ENCODE data around the gene NAB2.
"Not testable (repeated sequence)": the region's sequence is repeated elsewhere in the genome, so short reads cannot be mapped to it uniquely, and the experiment has no call there.

Gene NAB2

GRCh38 chr12:57088354-57089270 is at the start of gene NAB2:
Gene NAB2 (plus strand): TSS chr12:57089114. CDS start chr12:57089272, 158 bp downstream.
- DNase-seq (ENCODE audit: low read depth), result peak; percentile 86

- no peak for DNase-seq (ENCODE audit: low read depth)
Measured at GRCh38 chr12:57040211-57040610, 48.7 kb upstream of the NAB2 start.

GRCh38 chr12:57040750-57041149 is 48.2 kb upstream of the NAB2 start:
- no peak for DNase-seq (ENCODE audit: low read depth)

- no peak for DNase-seq (ENCODE audit: low read depth)
Measured at GRCh38 chr12:57042695-57043094, 46.2 kb upstream of the NAB2 start.

- no peak for DNase-seq (ENCODE audit: low read depth)
Measured at GRCh38 chr12:57044468-57044867, 44.4 kb upstream of the NAB2 start.

- no peak for DNase-seq (ENCODE audit: low read depth)
Measured at GRCh38 chr12:57044889-57045288, 44.0 kb upstream of the NAB2 start.

- no peak for DNase-seq (ENCODE audit: low read depth)
Measured at GRCh38 chr12:57046086-57046791, 42.7 kb upstream of the NAB2 start.

- no peak for DNase-seq (ENCODE audit: low read depth)
Measured at GRCh38 chr12:57046947-57047890, 41.7 kb upstream of the NAB2 start.

- no peak for DNase-seq (ENCODE audit: low read depth)
Measured at GRCh38 chr12:57047981-57048380, 40.9 kb upstream of the NAB2 start.

GRCh38 chr12:57048423-57049118 is 40.3 kb upstream of the NAB2 start:
- no peak for DNase-seq (ENCODE audit: low read depth)

GRCh38 chr12:57049119-57049446 is 39.8 kb upstream of the NAB2 start:
- DNase-seq (ENCODE audit: low read depth), result no peak

GRCh38 chr12:57049890-57050289 is 39.0 kb upstream of the NAB2 start, which contains the start of gene MYO1A:
Gene MYO1A (minus strand): TSS chr12:57050129. CDS start chr12:57048323, 1,806 bp downstream.
- DNase-seq (ENCODE audit: low read depth), result no peak

GRCh38 chr12:57051011-57051410 is 37.9 kb upstream of the NAB2 start:
- no peak for DNase-seq (ENCODE audit: low read depth)

GRCh38 chr12:57053146-57053545 is 35.8 kb upstream of the NAB2 start:
- DNase-seq (ENCODE audit: low read depth), result not testable (repeated sequence)

- not testable (repeated sequence) for DNase-seq (ENCODE audit: low read depth)
Measured at GRCh38 chr12:57053901-57054300, 35.0 kb upstream of the NAB2 start.

GRCh38 chr12:57055824-57056223 is 33.1 kb upstream of the NAB2 start:
- DNase-seq (ENCODE audit: low read depth), result no peak

GRCh38 chr12:57057067-57057751 is 31.7 kb upstream of the NAB2 start:
- DNase-seq (ENCODE audit: low read depth), result no peak

GRCh38 chr12:57058454-57058853 is 30.5 kb upstream of the NAB2 start:
- no peak for DNase-seq (ENCODE audit: low read depth)

- DNase-seq (ENCODE audit: low read depth), result peak; percentile 67
Measured at GRCh38 chr12:57063991-57064685, 24.8 kb upstream of the NAB2 start.

GRCh38 chr12:57066245-57066644 is 22.7 kb upstream of the NAB2 start:
- DNase-seq (ENCODE audit: low read depth), result no peak

Measured in stimulated activated CD4-positive, alpha-beta T cell treated with anti-CD3 and anti-CD28 coated beads, Interleukin-2, amount 100 ng/mL, for 4 hours (primary cell).